Activated naive CD8-positive, alpha-beta T cell (primary cell): Measurements from ENCODE around the gene AOPEP.

Experiments used
- H3K27ac Mint-ChIP-seq: one replicate; pipeline ENCODE4 v1.8.0; 2021; ENCODE audit warnings: mixed read lengths
- H3K27me3 Mint-ChIP-seq: one replicate; pipeline ENCODE4 v1.8.0; 2021; ENCODE audit warnings: mixed read lengths
- H3K36me3 Mint-ChIP-seq: one replicate; pipeline ENCODE4 v1.8.0; 2021; ENCODE audit warnings: mixed read lengths
- H3K4me1 Mint-ChIP-seq: one replicate; pipeline ENCODE4 v1.8.0; 2021; ENCODE audit warnings: low read depth, mixed read lengths
- H3K4me3 Mint-ChIP-seq: one replicate; pipeline ENCODE4 v1.8.0; 2021; ENCODE audit warnings: mild to moderate bottlenecking, mixed read lengths
- H3K9me3 Mint-ChIP-seq: one replicate; pipeline ENCODE4 v1.8.0; 2021; ENCODE audit warnings: low read depth, mixed read lengths

The AOPEP gene

DNA sequence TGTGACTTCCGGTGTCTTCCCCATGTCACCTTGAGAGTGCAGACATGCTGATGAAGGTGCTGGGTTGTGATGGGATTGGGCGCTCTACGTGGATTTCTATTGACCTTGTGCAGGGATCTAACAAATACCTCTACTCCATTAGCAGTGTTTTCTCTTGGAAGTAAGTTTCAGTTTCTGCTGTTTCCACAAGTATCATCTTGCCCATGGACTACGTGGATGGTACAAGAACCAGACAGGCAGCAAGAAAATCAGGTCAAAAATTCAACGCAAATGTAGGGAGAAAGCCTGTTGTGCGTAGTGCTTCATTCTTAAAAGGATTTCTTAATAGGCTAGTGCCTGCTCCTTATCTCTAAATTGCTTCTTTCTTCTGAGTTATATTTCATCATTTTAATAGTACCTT lies 60.8 kb downstream of the AOPEP start:
- peaks cover 5% of the 10 kb centered on the region for H3K4me1 Mint-ChIP-seq

DNA sequence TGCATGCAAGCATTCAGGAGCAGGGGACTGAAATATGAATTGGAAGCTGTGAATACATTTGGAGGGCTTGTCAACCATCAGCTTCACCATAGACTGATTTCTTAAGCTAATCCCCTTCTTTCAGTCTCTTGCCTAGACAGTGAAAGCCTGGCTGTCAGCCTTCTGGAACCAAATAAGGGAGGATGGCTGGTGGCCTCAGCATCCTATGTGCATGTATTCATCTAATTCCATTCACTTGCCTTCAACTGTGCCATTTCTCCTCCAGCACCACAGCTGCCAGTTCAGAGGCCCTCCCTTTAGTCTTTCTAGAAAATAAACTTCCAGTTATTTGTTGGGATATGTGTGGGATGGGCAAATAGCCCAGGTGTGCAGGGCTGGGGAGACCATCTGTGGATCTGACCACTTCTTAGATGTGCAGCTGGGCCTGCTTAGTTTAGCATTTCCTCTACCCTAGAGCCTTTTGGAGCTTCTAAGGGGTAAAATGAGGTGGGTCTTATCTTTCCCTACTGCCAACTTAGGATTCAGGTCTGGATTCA lies 62.1 kb downstream of the AOPEP start:
- no peaks in the 10 kb centered on the region for H3K27me3 Mint-ChIP-seq
- H3K4me3 Mint-ChIP-seq: no peak overlapping the region
- H3K36me3 Mint-ChIP-seq: peaks cover 13% of the 10 kb centered on the region
- no peak overlapping the region for H3K27ac Mint-ChIP-seq
- H3K4me1 Mint-ChIP-seq: peaks cover 6% of the 10 kb centered on the region
- no peaks in the 10 kb centered on the region for H3K9me3 Mint-ChIP-seq

More for the DNA sequence above, 60.8 kb downstream of the AOPEP start:
- no peaks in the 10 kb centered on the region for H3K9me3 Mint-ChIP-seq
- no peak overlapping the region for H3K4me3 Mint-ChIP-seq
- H3K27ac Mint-ChIP-seq: no peak overlapping the region
- no peaks in the 10 kb centered on the region for H3K27me3 Mint-ChIP-seq
- H3K36me3 Mint-ChIP-seq: peaks cover 6% of the 10 kb centered on the region

DNA sequence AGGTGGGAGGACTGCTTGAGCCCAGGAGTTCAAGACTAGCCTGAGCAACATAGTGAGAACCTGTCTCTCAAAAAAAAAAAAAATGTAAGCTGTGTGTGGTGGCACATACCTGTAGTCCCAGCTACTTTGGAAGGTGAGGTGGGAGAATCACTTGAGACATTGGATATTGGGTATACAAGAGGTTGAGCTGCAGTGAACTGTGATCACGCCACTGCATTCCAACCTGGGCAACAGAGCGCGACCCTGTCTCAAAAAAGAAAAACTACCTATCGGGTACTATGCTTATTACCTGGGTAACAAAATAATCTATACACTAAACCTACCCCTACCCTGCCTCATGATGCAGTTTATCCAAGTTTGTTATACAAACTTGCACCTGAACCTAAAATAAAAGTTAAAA lies 64.9 kb downstream of the AOPEP start:
- Mint-ChIP-seq H3K4me1 (peaks cover 6% of the 10 kb centered on the region), H3K4me3 (no peak overlapping the region), H3K27me3 (no peaks in the 10 kb centered on the region), H3K27ac (no peak overlapping the region), H3K9me3 (no peaks in the 10 kb centered on the region), H3K36me3 (peaks cover 25% of the 10 kb centered on the region)

DNA sequence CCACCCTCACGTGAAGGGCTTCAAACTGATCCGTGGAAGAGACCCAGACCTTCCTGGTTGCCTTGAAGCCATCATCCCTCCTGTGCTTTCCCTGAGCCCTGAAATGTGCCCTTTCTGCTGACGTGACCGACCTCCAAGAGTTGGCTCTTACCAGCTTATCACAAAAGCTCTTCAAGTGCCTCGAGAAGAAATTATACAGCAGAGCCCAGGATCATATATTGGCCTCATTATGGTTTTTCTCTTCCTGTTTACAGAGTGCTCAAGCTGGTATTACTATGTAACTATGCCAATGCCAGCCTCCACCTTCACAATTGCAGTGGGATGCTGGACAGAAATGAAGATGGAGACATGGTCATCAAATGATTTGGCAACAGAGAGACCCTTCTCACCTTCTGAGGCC lies 66.0 kb downstream of the AOPEP start:
- H3K4me3 Mint-ChIP-seq: no peak overlapping the region
- H3K36me3 Mint-ChIP-seq: peaks cover 29% of the 10 kb centered on the region
- H3K9me3 Mint-ChIP-seq: no peaks in the 10 kb centered on the region
- H3K4me1 Mint-ChIP-seq: peaks cover 1% of the 10 kb centered on the region
- H3K27me3 Mint-ChIP-seq: no peaks in the 10 kb centered on the region
- no peak overlapping the region for H3K27ac Mint-ChIP-seq

DNA sequence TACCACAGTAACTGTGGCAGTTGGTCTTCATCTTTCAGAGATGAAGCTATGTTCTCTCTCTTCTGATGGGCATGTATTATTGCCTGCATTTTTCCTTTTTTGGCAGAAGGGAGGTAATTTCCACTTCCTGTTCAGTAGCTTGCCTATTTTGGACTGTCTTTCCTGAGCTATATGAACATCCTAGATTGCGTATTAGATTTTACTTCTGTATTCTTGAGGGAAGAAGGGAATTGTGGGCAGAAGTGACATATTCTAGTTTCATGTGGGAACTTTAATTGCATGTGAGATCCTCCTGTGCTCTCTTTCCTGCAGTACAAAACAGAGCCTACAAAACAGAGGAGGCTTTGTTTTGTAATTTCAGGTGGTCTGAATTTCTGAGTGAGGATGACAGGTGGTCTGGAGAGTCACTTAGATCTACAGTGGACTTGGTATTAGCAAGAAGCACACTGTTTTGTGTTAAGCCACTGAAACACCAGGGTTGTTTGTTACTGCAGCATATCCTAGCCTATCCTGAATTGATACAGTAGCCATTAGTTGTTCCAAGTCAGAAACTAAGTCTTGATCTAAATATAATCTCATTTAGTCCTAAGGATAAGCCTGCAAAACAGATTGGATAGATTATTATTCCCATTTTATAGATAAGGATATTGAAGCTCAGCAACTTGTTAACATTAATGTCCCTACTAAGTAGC lies 68.1 kb downstream of the AOPEP start:
- Mint-ChIP-seq H3K27me3 (no peaks in the 10 kb centered on the region), H3K4me1 (peaks cover 1% of the 10 kb centered on the region), H3K4me3 (no peak overlapping the region), H3K36me3 (peaks cover 26% of the 10 kb centered on the region), H3K9me3 (no peaks in the 10 kb centered on the region), H3K27ac (no peak overlapping the region)

DNA sequence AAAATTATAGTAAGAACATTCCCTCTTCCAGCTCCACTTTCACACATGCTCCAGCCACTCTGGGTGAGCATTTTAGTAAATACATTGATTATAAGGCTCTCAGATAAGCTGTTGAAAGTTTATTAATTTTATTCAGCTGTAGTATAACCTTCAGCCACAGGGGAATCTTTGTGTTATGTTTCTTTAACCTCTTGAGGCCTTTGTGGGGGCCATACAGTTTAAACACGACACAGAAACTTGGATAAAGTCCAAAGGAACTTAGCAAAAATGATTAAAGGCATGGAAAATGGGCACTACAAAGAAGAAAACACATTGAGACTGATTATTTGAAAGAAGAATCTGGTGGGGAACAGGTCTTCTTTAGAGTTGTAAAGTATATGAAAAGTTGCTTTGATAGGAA lies 70.2 kb downstream of the AOPEP start:
- no peaks in the 10 kb centered on the region for H3K9me3 Mint-ChIP-seq
- peaks cover 39% of the 10 kb centered on the region for H3K36me3 Mint-ChIP-seq
- no peak overlapping the region for H3K27ac Mint-ChIP-seq
- H3K27me3 Mint-ChIP-seq: no peaks in the 10 kb centered on the region
- H3K4me1 Mint-ChIP-seq: peaks cover 1% of the 10 kb centered on the region
- no peak overlapping the region for H3K4me3 Mint-ChIP-seq

DNA sequence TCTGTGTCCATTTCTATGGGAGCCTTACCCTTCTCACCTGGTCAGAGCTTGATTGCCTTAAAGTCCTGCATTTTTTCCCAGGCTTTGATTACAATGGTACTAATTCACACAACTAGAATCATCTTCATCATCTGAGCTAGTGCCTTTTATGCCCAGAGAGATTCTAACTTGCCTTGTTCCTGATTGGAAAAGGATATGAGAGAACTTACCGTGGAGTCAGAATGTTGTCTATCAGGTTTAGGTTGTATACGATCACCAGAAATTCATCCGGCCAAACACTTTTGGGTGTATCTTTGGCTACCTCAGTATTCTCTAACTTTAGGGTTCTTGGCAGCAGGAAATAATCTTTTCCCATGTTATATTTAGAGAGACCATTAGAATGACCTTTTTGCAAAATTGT lies 71.7 kb downstream of the AOPEP start:
- Mint-ChIP-seq H3K4me3 (no peak overlapping the region), H3K4me1 (peaks cover 6% of the 10 kb centered on the region), H3K27me3 (no peaks in the 10 kb centered on the region), H3K9me3 (no peaks in the 10 kb centered on the region), H3K27ac (no peak overlapping the region), H3K36me3 (peaks cover 42% of the 10 kb centered on the region)

DNA sequence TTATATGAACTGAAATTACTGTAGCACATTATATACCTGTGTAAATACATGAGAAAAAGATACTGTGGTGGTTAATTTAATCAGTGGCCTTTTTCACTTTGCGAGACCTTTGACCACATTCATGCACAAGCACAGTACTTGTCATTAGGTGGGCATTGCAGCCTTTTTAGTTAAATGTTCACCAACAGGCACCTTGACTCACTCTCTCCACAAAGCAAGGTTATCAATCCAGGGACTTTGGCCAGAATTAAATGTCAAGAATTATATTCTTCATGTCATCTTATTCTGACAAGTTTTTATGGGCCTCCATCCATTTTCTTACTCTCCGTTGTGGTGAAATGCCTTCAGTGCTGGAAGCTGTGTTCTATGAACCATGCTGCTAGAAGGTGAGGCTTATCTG lies 72.2 kb downstream of the AOPEP start:
- Mint-ChIP-seq H3K4me1 (peaks cover 9% of the 10 kb centered on the region), H3K4me3 (no peak overlapping the region)

DNA sequence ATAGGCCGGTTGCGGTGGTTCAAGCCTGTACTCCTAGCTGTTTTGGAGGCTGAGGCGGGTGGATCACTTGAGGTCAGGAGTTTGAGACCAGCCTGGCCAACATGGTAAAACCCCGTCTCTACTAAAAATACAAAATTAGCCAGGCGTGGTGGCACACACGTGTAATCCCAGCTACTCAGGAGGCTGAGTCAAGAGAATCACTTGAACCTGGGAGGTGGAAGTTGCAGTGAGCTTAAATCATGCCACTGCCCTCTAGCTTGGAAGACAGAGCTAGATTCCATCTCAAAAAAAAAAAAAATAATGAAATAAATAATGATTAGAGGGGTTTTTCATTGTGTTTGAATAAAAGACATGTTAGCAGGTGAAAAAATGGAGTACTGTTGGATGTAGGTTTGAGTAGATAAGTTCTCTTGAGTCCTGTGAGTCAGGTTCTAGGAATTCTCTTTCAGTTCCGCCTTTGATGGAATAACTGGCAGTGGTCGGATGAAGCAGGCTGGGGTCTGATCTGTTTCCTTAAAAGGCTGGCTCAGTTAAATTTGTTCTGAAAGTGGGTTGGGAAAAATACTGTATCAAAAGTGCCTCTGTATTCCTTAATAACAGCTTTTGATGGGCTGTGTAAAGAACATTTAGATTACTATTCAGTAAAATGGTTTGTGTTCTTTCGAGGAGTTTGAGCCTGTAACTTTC lies 73.2 kb downstream of the AOPEP start:
- peaks cover 42% of the 10 kb centered on the region for H3K36me3 Mint-ChIP-seq
- no peak overlapping the region for H3K4me3 Mint-ChIP-seq
- H3K4me1 Mint-ChIP-seq: peaks cover 12% of the 10 kb centered on the region
- H3K27me3 Mint-ChIP-seq: no peaks in the 10 kb centered on the region
- H3K27ac Mint-ChIP-seq: no peak overlapping the region
- H3K9me3 Mint-ChIP-seq: no peaks in the 10 kb centered on the region

More for the DNA sequence above, 72.2 kb downstream of the AOPEP start:
- Mint-ChIP-seq H3K27me3 (no peaks in the 10 kb centered on the region), H3K9me3 (no peaks in the 10 kb centered on the region), H3K36me3 (peaks cover 39% of the 10 kb centered on the region), H3K27ac (no peak overlapping the region)

DNA sequence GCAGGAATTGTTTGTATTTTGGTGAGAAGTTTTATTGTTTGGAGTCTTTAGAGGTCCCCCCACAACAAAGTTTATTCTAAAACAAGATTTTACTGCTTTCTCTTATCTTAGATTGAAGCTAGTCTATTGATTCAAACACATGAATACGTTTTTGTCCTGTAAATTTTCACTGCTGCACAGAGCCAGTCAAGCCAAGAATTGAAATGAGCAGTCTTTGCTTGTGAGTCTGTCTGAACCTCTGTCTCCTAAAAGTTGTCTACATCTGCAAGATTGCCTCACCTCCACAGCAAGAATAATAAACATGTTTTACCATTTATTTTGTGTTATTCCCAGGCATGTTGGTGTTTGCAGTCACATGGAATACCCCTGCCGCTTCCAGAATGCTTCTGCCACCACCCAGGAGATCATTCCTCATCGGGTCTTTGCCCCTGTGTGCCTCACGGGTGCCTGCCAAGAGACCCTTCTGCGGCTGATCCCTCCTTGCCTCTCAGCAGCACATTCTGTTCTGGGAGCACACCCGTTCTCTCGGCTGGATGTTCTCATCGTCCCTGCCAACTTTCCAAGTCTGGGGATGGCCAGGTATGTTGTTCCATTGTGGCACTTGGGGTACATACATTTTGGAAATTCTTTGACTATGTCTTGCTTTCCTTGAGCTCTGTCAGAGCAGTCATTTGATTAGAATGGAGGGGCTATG lies 74.1 kb downstream of the AOPEP start:
- Mint-ChIP-seq H3K4me1 (peaks cover 12% of the 10 kb centered on the region), H3K27ac (no peak overlapping the region), H3K4me3 (no peak overlapping the region), H3K36me3 (peaks cover 37% of the 10 kb centered on the region), H3K27me3 (no peaks in the 10 kb centered on the region), H3K9me3 (no peaks in the 10 kb centered on the region)

DNA sequence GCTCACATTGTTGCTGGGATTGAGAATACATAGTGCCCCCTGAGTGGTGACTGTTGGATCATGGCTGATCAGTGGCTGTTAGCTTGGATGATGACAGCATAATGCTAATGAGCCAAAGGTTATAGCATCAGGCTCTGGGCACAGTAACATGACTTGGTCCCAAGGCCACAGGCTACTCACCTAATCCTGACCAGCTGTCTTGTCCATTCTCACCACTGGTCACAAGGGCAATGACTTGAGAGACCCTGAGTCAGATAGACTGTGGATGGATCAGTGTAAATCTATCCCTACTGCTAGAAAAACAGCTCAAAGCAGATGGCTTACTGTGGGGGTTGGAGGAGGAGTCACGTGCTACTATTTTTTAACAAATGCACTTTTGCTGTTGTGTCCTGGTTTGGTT lies 74.7 kb downstream of the AOPEP start:
- Mint-ChIP-seq H3K36me3 (peaks cover 36% of the 10 kb centered on the region), H3K9me3 (no peaks in the 10 kb centered on the region)

DNA sequence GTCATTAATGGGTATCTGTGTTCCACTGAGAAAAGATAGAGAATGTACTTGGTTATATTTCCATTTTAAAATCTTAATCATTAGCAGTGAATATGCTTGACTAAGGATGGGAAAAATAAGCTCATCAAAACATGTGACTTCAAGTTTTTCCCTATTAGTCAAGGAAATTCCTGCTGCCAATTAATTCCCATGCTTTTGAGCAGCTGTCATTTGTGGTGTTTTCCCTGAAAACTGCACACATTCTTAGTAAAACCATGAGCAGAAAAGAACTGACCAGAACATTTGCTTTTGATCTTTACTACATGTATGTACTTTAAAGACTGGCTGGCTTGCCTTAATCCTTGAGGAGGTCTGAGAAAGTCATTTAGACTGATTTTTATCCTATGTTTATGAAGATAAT lies 75.2 kb downstream of the AOPEP start:
- no peak overlapping the region for H3K4me3 Mint-ChIP-seq
- H3K27ac Mint-ChIP-seq: no peak overlapping the region
- peaks cover 34% of the 10 kb centered on the region for H3K36me3 Mint-ChIP-seq
- no peaks in the 10 kb centered on the region for H3K9me3 Mint-ChIP-seq
- H3K27me3 Mint-ChIP-seq: no peaks in the 10 kb centered on the region
- peaks cover 12% of the 10 kb centered on the region for H3K4me1 Mint-ChIP-seq

More for the DNA sequence above, 74.7 kb downstream of the AOPEP start:
- Mint-ChIP-seq H3K4me1 (peaks cover 12% of the 10 kb centered on the region), H3K4me3 (no peak overlapping the region), H3K27ac (no peak overlapping the region), H3K27me3 (no peaks in the 10 kb centered on the region)

DNA sequence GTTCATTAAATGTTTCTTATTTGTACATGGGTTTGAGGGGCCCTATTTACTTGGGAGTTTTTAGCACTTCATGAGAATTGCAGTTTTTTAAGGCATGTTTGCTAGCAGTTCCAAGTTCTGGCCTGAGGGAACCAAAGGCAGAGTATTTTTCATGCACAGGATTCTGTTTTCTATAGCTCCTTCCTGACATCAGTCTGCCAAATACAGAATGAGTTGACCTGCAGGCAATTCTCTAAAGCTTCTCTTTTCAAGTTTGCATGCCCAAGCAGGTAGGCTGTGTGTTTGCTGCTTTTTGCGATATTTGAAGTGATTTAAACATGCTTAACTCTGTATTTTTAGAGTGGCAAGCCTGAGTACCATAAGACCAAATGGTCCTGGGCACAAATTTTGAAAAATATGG lies 75.8 kb downstream of the AOPEP start:
- peaks cover 12% of the 10 kb centered on the region for H3K4me1 Mint-ChIP-seq
- H3K27me3 Mint-ChIP-seq: no peaks in the 10 kb centered on the region
- no peak overlapping the region for H3K27ac Mint-ChIP-seq
- H3K4me3 Mint-ChIP-seq: no peak overlapping the region
- H3K9me3 Mint-ChIP-seq: no peaks in the 10 kb centered on the region
- peaks cover 34% of the 10 kb centered on the region for H3K36me3 Mint-ChIP-seq

DNA sequence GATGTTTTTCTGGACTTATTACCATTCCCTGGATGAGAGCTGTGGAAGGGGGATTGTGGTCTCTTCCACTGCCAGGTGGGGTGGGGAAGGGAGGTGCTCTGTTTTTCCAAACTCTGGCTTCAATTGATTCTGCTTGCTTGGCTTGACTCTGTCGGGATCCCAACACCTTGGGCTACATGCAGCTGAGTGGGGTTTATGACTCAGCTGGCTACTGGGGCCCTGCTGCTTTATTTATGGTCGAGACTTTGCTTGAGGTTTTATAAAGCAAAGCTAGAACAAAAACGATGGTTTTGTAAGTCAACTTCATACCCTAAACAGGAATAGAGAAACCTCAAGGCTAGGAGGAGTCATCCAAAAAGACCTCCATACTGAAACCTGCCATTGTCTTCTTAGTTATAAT lies 76.3 kb downstream of the AOPEP start:
- no peaks in the 10 kb centered on the region for H3K27me3 Mint-ChIP-seq
- no peak overlapping the region for H3K27ac Mint-ChIP-seq
- peaks cover 40% of the 10 kb centered on the region for H3K36me3 Mint-ChIP-seq
- no peak overlapping the region for H3K4me3 Mint-ChIP-seq
- H3K4me1 Mint-ChIP-seq: peaks cover 12% of the 10 kb centered on the region
- no peaks in the 10 kb centered on the region for H3K9me3 Mint-ChIP-seq

DNA sequence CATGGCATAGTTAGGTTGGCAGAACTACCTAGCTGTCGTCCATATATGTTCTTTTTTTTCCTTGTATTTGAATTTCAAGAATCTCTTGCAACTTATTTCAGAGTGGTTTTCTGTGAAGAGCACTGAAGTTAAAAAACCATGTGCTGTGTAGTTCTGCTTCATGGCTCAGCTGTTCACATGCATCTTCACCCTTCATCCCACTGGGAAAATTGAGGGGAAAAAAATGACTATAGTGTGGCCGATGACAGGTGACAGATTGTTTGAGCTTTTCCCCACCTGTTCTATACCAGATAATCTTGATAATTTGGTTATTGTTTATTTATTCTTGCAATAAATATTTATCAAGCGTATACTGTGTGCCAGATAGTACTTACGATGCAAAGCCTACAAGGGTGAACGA lies 77.8 kb downstream of the AOPEP start:
- Mint-ChIP-seq H3K27me3 (no peaks in the 10 kb centered on the region), H3K9me3 (no peaks in the 10 kb centered on the region), H3K4me1 (peaks cover 12% of the 10 kb centered on the region), H3K4me3 (no peak overlapping the region), H3K36me3 (peaks cover 42% of the 10 kb centered on the region), H3K27ac (no peak overlapping the region)
